Placental epithelial cell (primary cell): ENCODE data around the gene FNDC4. TPM values are rescaled to one million over a fixed set of nuclear protein-coding genes. Genes with fewer than 3 reads are reported as not detected.

Experiments used
- small RNA-seq: library from RNA; depleted of rRNA; stranded (forward); fragments of <200 nt; gene quantifications from one replicate; pipeline ENCODE3, GENCODE V24; 2012
- total RNA-seq: library from RNA; depleted of rRNA; stranded (reverse); fragments of >200 nt; gene quantifications from 2 replicates; pipeline ENCODE4 v1.2.3, GENCODE V29; 2012

FNDC4 gene, protein sequence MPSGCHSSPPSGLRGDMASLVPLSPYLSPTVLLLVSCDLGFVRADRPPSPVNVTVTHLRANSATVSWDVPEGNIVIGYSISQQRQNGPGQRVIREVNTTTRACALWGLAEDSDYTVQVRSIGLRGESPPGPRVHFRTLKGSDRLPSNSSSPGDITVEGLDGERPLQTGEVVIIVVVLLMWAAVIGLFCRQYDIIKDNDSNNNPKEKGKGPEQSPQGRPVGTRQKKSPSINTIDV
- 11.0 and 12.1 TPM in 2 replicates for total RNA-seq

DNA sequence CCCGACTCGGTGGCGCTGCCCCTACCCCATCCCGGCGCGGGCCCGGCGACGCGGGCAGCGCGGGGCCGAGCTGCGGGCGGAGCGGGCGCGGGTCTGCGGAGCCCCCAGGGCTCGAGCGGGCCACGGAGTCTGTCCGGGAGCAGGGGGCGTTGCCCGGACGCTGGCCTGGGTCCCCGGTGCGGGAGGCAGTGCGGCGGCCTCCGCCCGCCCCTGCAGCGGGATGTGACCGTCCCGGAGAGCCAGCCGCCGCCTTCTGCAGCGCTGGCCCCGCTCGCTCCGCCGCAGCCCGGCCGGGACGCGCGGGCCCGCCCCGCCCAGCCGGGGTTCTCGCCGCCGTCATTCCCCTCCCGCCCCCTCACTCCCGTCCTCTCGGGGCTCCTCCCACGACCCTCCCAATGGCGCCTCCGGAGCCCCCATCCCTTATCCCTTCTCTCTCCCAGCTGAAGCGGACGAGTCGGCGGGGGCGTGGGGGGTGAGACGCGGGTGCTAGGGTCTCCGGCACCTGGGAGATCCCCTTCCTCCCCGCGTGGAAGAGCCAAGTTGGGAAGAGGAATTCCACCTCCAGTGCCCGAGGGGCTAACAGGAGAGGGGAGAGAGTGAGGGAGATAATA lies at the start of gene FNDC4:
FNDC4 (minus strand) TSS at position 257 of the 611 bp plus-strand sequence. CDS start 521 bp downstream, outside the sequence.

DNA sequence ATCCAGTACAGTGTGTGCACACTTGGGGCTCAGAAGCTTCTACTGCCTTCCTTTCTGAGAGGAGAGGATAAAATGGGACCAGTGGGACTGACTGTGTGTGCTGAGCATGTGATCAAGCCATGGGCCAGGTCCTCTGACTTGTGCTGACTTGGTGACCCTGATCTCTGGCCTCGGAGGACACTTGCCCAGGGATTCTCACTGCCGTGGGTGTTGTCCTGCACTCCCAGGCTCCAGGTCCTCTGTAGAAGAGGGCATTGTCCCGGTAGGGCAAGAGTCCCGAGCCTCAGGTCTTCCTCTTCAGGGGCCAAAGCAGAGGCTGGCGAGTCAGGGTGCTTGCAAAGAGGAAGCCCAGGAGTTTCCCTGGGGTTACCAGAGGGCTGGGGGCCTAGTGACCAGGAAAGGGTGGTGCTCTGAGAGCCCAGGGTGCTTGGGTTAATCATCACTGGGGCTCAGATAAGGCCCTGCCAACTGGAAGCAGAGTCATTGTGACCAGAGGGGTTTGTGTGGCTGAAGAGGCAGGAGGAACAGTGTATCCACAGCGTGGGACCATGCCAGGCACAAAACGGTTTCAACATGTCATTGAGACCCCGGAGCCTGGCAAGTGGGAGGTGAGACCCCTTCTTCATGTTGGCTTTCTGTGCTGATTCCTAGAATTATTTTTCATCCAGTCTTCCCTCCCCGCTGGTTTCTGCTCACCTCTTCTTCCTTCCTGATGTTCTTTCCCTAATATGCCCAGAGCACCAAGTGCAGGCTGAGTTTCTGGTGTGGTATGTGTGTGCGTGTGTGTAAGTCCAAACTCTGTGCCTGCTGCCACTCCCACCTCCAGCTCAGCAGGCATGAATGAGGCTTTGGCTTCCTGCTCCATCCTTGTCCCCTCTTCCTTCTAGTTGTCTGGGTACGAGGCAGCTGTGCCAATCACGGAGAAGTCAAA lies 1.6 kb upstream of the FNDC4 start, which contains the start of gene GCKR:
GCKR (plus strand) TSS at position 483 of the 931 bp plus-strand sequence; CDS start at position 549, 66 bp downstream.

DNA sequence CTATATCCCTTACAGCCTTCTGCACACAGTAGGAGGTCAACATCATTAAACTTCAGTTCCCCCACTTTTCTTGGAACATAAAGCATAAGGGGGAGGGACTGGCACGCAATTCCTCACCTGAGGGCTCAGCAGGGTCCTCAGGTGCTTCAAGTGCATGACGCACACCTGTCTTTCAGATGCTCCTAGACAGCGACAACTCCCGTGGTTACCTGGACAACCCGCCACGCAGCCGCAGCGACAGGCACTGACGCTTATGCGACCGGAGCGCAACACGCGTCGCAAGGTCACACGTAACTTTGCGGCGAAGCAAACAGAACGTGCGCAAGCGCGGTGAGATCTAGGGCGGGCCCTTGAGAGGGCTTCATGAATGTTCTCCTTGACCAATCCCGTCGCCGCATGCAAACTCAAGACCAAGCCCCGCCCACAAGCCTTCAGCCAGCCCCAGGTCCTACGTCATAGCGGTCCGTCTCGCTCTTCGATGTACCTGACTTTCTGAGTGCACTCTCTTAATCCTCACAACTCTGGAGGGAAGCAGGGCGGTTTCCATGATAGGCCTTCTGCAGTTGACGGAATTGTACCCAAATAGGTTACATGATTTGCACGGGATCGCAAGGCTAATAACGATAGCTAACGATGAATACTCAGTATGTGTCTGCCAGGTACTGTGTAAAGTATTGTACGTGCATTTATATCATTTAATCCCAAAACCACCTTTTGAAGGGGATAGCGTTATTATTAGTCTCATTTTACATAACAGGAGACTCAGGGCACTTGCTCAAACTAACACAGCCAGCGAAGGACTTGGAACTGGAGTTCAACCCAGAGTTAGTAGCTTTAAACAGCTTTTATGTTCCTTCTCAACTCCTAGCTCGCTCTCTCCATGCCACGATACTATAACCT lies 5.3 kb downstream of the FNDC4 start, which contains the start of gene IFT172:
IFT172 (minus strand) TSS at position 246 of the 900 bp plus-strand sequence; CDS start at position 156, 90 bp downstream.

DNA sequence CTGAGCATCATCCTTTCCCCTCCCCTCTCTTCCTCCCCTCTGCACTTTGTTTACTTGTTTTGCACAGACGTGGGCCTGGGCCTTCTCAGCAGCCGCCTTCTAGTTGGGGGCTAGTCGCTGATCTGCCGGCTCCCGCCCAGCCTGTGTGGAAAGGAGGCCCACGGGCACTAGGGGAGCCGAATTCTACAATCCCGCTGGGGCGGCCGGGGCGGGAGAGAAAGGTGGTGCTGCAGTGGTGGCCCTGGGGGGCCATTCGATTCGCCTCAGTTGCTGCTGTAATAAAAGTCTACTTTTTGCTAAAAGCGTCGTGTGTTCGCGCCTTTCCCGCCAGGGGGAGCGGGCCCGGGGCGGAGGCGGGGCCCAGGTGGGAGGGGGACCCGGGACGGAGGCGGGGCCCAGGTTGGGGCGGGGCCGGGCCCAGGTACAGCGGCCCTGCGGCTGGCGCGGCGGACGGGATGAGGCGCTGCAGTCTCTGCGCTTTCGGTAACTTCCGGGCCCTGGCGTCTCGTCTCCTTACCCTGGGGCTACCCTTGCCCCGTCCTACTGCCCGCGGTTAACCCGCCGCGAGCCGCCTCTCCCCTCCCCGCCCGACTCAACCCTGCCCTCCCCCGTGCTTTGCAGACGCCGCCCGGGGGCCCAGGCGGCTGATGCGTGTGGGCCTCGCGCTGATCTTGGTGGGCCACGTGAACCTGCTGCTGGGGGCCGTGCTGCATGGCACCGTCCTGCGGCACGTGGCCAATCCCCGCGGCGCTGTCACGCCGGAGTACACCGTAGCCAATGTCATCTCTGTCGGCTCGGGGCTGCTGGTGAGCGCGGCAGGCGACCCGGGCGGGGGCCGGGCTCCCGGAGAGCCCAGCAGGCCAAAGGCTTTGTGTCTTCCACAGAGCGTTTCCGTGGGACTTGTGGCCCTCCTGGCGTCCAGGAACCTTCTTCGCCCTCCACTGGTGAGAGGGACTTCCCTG lies 52.8 kb downstream of the FNDC4 start, which contains the start of gene KRTCAP3:
KRTCAP3 (plus strand) TSS at position 424 of the 962 bp plus-strand sequence; CDS start at position 456, 32 bp downstream.

Small RNAs within 50 kb of the gene (small RNA-seq; reads per million reads assigned to genes)
- gene RNU6-986P: not detected

Other genes with a start within 250 kb of the FNDC4 start
- gene SLC30A3, start 232.2 kb downstream of the FNDC4 start, total RNA-seq: 0.11 TPM in 1 of 2 replicates, not detected in the other
- gene DNAJC5G, start 219.8 kb downstream of the FNDC4 start, total RNA-seq: not detected in 2 replicates
- not detected in 2 replicates for gene TRIM54, start 212.8 kb downstream of the FNDC4 start, total RNA-seq
- 0.22 and 2.0 TPM in 2 replicates for gene UCN, start 186.8 kb downstream of the FNDC4 start, total RNA-seq
- 56.1 TPM in 2 replicates for gene MPV17, start 172.1 kb downstream of the FNDC4 start, total RNA-seq
- gene GTF3C2, start 138.4 kb downstream of the FNDC4 start, total RNA-seq: 43.6 and 52.2 TPM in 2 replicates
- 30.6 and 34.1 TPM in 2 replicates for gene EIF2B4, start 124.9 kb downstream of the FNDC4 start, total RNA-seq
- 148 and 178 TPM in 2 replicates for gene SNX17, start 124.6 kb downstream of the FNDC4 start, total RNA-seq
- gene ZNF513, start 114.5 kb downstream of the FNDC4 start, total RNA-seq: 10.5 and 11.4 TPM in 2 replicates
- gene PPM1G, start 85.6 kb downstream of the FNDC4 start, total RNA-seq: 47.9 and 50.6 TPM in 2 replicates
- gene NRBP1, start 66.6 kb downstream of the FNDC4 start, total RNA-seq: 171 and 233 TPM in 2 replicates
- 8.2 and 22.0 TPM in 2 replicates for gene KRTCAP3, start 52.8 kb downstream of the FNDC4 start, total RNA-seq
- 13.1 and 14.9 TPM in 2 replicates for gene IFT172, start 5.5 kb downstream of the FNDC4 start, total RNA-seq
- gene GCKR, start 1.6 kb upstream of the FNDC4 start, total RNA-seq: 1.2 TPM in 1 of 2 replicates, not detected in the other
- 19.5 and 22.8 TPM in 2 replicates for gene ZNF512, start 87.8 kb upstream of the FNDC4 start, total RNA-seq
- 2.0 and 6.2 TPM in 2 replicates for gene CCDC121, start 133.8 kb upstream of the FNDC4 start, total RNA-seq
- 27.5 and 43.5 TPM in 2 replicates for gene GPN1, start 133.8 kb upstream of the FNDC4 start, total RNA-seq
- gene SUPT7L, start 168.4 kb upstream of the FNDC4 start, total RNA-seq: 36.1 and 36.4 TPM in 2 replicates
- 23.2 and 27.9 TPM in 2 replicates for gene SLC4A1AP, start 168.7 kb upstream of the FNDC4 start, total RNA-seq